ENCODE results near the gene C17orf114.

The C17orf114 gene

DNA sequence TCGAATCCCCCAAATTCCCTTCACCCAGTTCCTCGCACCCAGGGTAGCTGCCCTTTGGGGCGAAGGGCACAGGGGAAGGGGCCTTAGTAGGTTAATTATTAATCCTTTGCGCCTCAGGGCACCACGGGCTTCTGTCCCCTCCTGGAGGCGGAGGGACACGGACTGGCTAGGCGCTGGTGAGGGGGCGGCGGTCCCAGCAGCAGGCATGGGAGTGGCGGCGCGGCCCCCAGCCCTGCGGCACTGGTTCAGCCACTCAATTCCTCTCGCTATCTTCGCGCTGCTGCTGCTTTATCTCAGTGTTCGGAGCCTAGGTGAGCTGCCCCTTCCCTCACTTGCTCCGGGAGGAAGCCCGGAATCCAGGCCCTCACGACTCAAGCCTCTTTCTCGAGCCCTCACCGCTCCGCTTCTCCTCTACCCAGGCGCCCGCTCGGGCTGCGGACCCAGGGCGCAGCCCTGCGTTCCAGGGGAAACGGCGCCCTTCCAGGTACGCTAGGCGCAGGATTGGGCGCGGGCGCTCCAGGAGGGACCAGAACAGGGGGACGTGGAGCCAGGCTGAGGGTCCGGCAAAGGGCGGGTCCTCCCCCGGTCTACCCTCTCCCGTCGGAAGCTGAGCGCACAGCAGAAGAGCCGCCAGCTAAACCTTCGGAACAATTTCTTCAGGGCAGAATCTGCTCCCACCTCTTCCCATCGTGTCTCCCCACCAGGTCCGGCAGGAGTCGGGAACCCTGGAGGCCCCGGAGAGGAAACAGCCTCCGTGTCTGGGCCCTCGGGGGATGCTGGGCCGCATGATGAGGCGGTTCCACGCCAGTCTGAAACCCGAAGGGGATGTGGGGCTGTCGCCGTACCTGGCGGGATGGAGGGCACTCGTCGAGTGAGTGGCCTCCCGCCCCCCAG is 13.1 kb downstream of the C17orf114 start, which contains the start of gene GLTPD2:
GLTPD2 (plus strand) TSS at position 158 of the 894 bp plus-strand sequence; CDS start at position 206, 48 bp downstream.
- peak within 1 kb of the TSS; percentile 73 for H3K9ac ChIP-seq (ENCODE audit: low read length)

DNA sequence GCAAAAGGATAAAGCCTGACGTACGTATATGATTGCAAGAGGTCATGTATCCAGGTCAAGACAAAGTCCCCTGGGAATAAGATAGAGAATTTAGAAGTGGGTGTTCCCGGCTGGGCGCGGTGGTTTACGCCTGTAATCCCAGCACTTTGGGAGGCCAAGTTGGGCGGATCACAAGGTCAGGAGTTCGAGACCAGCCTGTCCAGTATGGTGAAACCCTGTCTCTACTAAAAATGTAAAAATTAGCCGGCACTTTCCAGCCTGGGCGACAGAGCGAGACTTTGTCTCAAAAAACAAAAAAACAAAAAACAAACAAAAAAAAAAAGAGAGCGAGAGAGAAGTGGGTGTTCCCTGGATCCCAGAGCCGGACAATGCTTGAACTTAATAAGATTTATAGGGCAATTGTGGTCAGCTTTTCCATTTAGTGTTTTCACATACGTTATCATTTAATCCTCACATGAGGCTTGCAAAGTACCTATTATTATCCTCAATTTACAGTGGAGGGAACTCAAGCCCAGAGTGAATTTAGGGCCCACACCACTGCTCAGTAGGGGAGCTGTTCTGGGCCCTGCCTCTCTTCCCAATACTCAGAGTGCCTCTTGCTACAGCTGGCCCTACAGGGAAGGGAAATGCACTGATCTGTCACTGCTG is 13.8 kb downstream of the C17orf114 start:
- no peak overlapping the region for H3K4me3 ChIP-seq (ENCODE audit: low read length)

More for the DNA sequence above, 13.1 kb downstream of the C17orf114 start, which contains the start of gene GLTPD2:
- Histone ChIP-seq H3K4me2 (ENCODE audit: low read depth, low read length) (peak within 1 kb of the TSS; percentile 91), H3K4me1 (ENCODE audit: low read length) (peaks cover 3% of the 10 kb centered on the region), H3K36me3 (replicated peaks; ENCODE audit: insufficient read depth, low read length) (no peaks in the 10 kb centered on the region), H3F3A (ENCODE audit: insufficient read depth, low read length) (no peaks in the 10 kb centered on the region), H3K27me3 (replicated peaks; ENCODE audit: insufficient read depth, low read length) (peaks cover 39% of the 10 kb centered on the region), H3K4me3 (ENCODE audit: low read length) (peak within 1 kb of the TSS; percentile 74), H3K9me2 (replicated peaks; ENCODE audit: insufficient read depth, low read length) (no peaks in the 10 kb centered on the region), H2AFZ (ENCODE audit: low read length) (peak within 1 kb of the TSS; percentile 93), H3K79me2 (ENCODE audit: low read length) (no peaks in the 10 kb centered on the region), H3K9me3 (replicated peaks; ENCODE audit: insufficient read depth, low read length) (no peaks in the 10 kb centered on the region), H3K27ac (ENCODE audit: low read length) (peak within 1 kb of the TSS; percentile 71; the same call in 1 of the 2 replicates), H4K20me1 (ENCODE audit: insufficient read depth, low read length) (no peaks in the 10 kb centered on the region)
- no peak for DNase-seq
- TF ChIP-seq EZH2 (optimal IDR thresholded peaks at IDR 0.05; ENCODE audit: low read depth, low read length) (no peak), EZH2phosphoT487 (IDR thresholded peaks at IDR 0.05; ENCODE audit: low read length) (no peak)
- TF ChIP-seq, protein P1, sequence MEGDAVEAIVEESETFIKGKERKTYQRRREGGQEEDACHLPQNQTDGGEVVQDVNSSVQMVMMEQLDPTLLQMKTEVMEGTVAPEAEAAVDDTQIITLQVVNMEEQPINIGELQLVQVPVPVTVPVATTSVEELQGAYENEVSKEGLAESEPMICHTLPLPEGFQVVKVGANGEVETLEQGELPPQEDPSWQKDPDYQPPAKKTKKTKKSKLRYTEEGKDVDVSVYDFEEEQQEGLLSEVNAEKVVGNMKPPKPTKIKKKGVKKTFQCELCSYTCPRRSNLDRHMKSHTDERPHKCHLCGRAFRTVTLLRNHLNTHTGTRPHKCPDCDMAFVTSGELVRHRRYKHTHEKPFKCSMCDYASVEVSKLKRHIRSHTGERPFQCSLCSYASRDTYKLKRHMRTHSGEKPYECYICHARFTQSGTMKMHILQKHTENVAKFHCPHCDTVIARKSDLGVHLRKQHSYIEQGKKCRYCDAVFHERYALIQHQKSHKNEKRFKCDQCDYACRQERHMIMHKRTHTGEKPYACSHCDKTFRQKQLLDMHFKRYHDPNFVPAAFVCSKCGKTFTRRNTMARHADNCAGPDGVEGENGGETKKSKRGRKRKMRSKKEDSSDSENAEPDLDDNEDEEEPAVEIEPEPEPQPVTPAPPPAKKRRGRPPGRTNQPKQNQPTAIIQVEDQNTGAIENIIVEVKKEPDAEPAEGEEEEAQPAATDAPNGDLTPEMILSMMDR (IDR thresholded peaks at IDR 0.05; ENCODE audit: low read length), result no peak

DNA sequence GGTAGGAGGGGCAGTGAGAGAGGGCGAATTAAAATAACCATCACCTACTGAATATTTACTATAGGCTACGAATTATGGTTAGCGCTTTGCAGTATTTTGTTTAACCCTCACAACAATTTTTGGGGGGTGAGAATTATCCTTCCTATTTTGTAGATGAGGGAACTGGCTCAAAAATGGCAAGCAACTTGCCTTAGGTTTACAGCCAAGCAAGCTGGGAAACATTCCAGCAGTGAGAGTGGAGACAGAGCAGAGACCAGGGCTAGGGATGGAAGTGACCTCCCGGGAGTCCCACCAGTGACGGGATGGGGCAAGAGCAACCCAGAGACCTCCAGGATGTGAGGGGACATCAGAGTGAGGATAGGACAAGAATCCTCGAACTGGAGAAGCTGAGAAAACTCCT is 15.6 kb downstream of the C17orf114 start:
- H3K36me3 ChIP-seq (replicated peaks; ENCODE audit: insufficient read depth, low read length), result no peaks in the 10 kb centered on the region
- no peak overlapping the region for H2AFZ ChIP-seq (ENCODE audit: low read length)
- H3K4me1 ChIP-seq (ENCODE audit: low read length), result peaks cover 3% of the 10 kb centered on the region
- no peaks in the 10 kb centered on the region for H3K9me2 ChIP-seq (replicated peaks; ENCODE audit: insufficient read depth, low read length)
- no peak overlapping the region for H3K27ac ChIP-seq (ENCODE audit: low read length)
- H3K79me2 ChIP-seq (ENCODE audit: low read length), result no peaks in the 10 kb centered on the region
- H3K27me3 ChIP-seq (replicated peaks; ENCODE audit: insufficient read depth, low read length), result peaks cover 55% of the 10 kb centered on the region
- TF ChIP-seq, protein P1 (IDR thresholded peaks at IDR 0.05; ENCODE audit: low read length), result no peak
- TF ChIP-seq EZH2phosphoT487 (IDR thresholded peaks at IDR 0.05; ENCODE audit: low read length) (no peak), EZH2 (optimal IDR thresholded peaks at IDR 0.05; ENCODE audit: low read depth, low read length) (no peak)
- no peaks in the 10 kb centered on the region for H3K9me3 ChIP-seq (replicated peaks; ENCODE audit: insufficient read depth, low read length)
- H4K20me1 ChIP-seq (ENCODE audit: insufficient read depth, low read length), result no peaks in the 10 kb centered on the region
- no peak overlapping the region for H3K4me2 ChIP-seq (ENCODE audit: low read depth, low read length)
- DNase-seq, result no peak
- H3K9ac ChIP-seq (ENCODE audit: low read length), result no peak overlapping the region
- H3F3A ChIP-seq (ENCODE audit: insufficient read depth, low read length), result no peaks in the 10 kb centered on the region
- H3K4me3 ChIP-seq (ENCODE audit: low read length), result no peak overlapping the region

More for the DNA sequence above, 13.8 kb downstream of the C17orf114 start:
- H4K20me1 ChIP-seq (ENCODE audit: insufficient read depth, low read length), result no peaks in the 10 kb centered on the region
- no peak for DNase-seq
- H3K36me3 ChIP-seq (replicated peaks; ENCODE audit: insufficient read depth, low read length), result no peaks in the 10 kb centered on the region
- no peak overlapping the region for H3K9ac ChIP-seq (ENCODE audit: low read length)
- no peaks in the 10 kb centered on the region for H3K9me2 ChIP-seq (replicated peaks; ENCODE audit: insufficient read depth, low read length)
- TF ChIP-seq, protein P1 (IDR thresholded peaks at IDR 0.05; ENCODE audit: low read length), result no peak
- TF ChIP-seq EZH2 (optimal IDR thresholded peaks at IDR 0.05; ENCODE audit: low read depth, low read length) (no peak), EZH2phosphoT487 (IDR thresholded peaks at IDR 0.05; ENCODE audit: low read length) (no peak)
- H3K4me2 ChIP-seq (ENCODE audit: low read depth, low read length), result no peak overlapping the region
- no peak overlapping the region for H3K27ac ChIP-seq (ENCODE audit: low read length)
- H3F3A ChIP-seq (ENCODE audit: insufficient read depth, low read length), result no peaks in the 10 kb centered on the region
- H3K9me3 ChIP-seq (replicated peaks; ENCODE audit: insufficient read depth, low read length), result no peaks in the 10 kb centered on the region
- peaks cover 46% of the 10 kb centered on the region for H3K27me3 ChIP-seq (replicated peaks; ENCODE audit: insufficient read depth, low read length)
- no peaks in the 10 kb centered on the region for H3K79me2 ChIP-seq (ENCODE audit: low read length)
- no peak overlapping the region for H2AFZ ChIP-seq (ENCODE audit: low read length)
- peaks cover 3% of the 10 kb centered on the region for H3K4me1 ChIP-seq (ENCODE audit: low read length)

All from MM.1S (cell line).